ENCODE measurements around the gene BCL7B.

- TF ChIP-seq CREB1 (IDR thresholded peaks at IDR 0.05; ENCODE audit: low read depth) = no peak
- TF ChIP-seq POLR2AphosphoS5 (IDR thresholded peaks at IDR 0.05; ENCODE audit: low read length) = no peak
- TF ChIP-seq, protein P1, sequence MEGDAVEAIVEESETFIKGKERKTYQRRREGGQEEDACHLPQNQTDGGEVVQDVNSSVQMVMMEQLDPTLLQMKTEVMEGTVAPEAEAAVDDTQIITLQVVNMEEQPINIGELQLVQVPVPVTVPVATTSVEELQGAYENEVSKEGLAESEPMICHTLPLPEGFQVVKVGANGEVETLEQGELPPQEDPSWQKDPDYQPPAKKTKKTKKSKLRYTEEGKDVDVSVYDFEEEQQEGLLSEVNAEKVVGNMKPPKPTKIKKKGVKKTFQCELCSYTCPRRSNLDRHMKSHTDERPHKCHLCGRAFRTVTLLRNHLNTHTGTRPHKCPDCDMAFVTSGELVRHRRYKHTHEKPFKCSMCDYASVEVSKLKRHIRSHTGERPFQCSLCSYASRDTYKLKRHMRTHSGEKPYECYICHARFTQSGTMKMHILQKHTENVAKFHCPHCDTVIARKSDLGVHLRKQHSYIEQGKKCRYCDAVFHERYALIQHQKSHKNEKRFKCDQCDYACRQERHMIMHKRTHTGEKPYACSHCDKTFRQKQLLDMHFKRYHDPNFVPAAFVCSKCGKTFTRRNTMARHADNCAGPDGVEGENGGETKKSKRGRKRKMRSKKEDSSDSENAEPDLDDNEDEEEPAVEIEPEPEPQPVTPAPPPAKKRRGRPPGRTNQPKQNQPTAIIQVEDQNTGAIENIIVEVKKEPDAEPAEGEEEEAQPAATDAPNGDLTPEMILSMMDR (IDR thresholded peaks at IDR 0.05 in 2 of 3, conservative IDR thresholded peaks at IDR 0.05 in 1 of 3; ENCODE audit: control insufficient read depth in 2 of 3, extremely low read depth in 1 of 3, insufficient read depth in 1 of 3, low read depth in 3 of 3, low read length in 3 of 3) = no peak
- no peak for TF ChIP-seq RB1 (IDR thresholded peaks at IDR 0.05; ENCODE audit: borderline replicate concordance)
- TF ChIP-seq USF2 (IDR thresholded peaks at IDR 0.05; ENCODE audit: borderline replicate concordance, low read depth, low read length) = no peak
- TF ChIP-seq CEBPB (IDR thresholded peaks at IDR 0.05; ENCODE audit: borderline replicate concordance in 1 of 2, low read depth in 2 of 2, low read length in 2 of 2) = no peak
- TF ChIP-seq WRNIP1 (IDR thresholded peaks at IDR 0.05; ENCODE audit: borderline replicate concordance, low read depth, low read length) = no peak
- TF ChIP-seq, protein P2, sequence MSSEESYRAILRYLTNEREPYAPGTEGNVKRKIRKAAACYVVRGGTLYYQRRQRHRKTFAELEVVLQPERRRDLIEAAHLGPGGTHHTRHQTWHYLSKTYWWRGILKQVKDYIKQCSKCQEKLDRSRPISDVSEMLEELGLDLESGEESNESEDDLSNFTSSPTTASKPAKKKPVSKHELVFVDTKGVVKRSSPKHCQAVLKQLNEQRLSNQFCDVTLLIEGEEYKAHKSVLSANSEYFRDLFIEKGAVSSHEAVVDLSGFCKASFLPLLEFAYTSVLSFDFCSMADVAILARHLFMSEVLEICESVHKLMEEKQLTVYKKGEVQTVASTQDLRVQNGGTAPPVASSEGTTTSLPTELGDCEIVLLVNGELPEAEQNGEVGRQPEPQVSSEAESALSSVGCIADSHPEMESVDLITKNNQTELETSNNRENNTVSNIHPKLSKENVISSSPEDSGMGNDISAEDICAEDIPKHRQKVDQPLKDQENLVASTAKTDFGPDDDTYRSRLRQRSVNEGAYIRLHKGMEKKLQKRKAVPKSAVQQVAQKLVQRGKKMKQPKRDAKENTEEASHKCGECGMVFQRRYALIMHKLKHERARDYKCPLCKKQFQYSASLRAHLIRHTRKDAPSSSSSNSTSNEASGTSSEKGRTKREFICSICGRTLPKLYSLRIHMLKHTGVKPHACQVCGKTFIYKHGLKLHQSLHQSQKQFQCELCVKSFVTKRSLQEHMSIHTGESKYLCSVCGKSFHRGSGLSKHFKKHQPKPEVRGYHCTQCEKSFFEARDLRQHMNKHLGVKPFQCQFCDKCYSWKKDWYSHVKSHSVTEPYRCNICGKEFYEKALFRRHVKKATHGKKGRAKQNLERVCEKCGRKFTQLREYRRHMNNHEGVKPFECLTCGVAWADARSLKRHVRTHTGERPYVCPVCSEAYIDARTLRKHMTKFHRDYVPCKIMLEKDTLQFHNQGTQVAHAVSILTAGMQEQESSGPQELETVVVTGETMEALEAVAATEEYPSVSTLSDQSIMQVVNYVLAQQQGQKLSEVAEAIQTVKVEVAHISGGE (CRISPR knock-in tag; IDR thresholded peaks at IDR 0.05) = no peak
- no peak for TF ChIP-seq REST (IDR thresholded peaks at IDR 0.05; ENCODE audit: low read depth, low read length)
Measured at GRCh38 chr7:73533742-73534141, 23.7 kb downstream of the BCL7B start.
